NCI-H345 treated with DMSO at 0.1 percent for 48 hours (cell line): ENCODE results near the gene SH2D2A.
A peak's percentile ranks its signal among the peaks of the same experiment; 100 is the strongest.

Experiments
- DNase-seq: peaks from one replicate; lab custom pipeline; 2025; ENCODE audit not compliant: unreplicated experiment; lab: John Stamatoyannopoulos, UW

The SH2D2A gene

DNA sequence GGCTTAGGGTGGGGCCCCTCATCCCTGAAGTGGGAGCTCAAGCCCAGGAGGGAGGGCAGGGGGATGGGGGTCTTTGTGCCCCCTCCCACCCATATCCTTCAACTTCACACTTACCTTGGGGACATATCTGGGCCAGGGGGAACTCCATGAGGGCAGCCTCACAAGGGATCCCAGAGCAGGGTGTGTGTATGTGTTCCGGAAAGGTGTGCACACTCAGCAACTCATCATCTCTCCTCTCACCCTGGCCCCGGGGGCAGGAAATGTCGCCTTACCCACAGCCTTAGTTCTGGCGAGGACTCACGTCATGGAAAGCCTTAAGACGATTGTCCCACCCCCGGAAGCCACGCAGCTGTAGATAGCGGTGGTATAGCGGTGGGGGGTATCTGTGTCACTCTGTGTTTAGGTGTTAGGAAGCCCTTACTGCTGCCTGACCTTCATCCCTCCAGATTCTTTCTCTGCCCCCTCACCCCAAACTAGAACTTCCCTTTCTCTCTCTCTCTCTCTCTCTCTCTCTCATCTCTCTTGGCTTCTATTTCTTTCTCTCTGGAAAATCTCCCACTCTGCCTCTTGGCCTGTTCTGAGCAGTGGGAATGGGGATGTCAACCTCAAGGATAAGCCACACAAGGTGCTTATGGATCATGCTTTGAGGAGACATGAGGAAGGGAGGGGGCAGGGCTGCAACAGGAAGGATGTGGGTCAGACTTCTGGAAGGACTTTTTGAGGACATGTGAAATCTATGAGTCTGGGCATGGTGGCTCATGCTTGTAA is at the start of gene SH2D2A:
SH2D2A (minus strand) TSS at position 288 of the 768 bp plus-strand sequence; CDS start at position 148, 140 bp downstream.
- no peak for DNase-seq

DNA sequence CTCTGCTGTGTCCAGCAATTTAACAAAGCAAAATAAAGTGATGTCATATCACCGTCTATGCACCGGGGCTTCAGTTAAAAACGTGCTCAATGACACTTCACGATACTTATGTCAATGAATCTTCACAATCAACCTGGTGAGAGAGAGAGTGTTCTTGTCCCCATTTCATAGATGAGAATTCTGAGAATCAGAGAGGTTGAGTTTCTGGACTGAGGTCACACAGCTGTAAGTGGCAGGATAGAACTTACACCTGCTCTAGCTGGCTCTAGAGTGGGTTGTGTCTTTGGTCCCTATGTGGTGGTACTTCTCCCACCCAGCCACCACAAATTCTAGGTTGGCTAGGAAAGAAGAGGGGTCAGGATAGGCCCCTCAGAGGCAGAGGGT is 49.2 kb upstream of the SH2D2A start:
- DNase-seq, result no peak

DNA sequence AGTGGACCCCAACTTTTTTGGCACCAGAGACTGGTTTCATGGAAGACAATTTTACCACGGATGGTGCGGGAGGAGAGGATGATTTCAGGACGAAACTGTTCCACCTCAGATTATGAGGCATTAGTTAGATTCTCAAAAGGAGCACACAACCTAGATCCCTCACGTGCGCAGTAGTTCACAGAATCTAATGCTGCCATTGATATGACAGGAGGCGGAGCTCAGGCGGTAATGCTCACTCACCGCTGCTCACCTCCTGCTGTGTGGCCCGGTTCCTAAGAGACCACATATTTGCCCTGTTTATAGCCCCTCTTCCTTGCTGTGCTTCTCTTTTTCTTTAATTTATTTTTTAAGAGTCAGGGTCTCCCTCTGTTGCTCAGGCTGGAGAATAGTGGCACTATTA is 48.6 kb upstream of the SH2D2A start:
- DNase-seq, result no peak

DNA sequence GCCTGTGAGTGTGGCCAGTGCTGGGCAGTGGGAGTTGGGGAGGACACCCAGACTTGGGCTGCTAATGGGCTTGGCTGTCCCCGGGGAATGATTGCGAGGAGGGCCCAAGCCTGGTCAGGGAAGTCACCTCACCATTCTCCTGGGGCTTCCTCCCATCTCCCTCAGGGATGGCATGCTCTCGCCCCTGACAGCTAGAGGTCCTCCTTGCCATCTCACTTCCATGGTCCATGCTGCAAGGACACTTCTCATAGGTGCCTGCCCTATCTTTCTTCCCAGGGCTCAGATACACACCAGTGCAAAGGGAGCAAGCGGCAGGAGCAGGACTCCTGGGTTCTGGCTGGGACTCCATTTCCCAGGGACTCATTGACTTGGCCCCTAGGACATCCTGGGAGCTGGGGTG is 48.1 kb upstream of the SH2D2A start:
- no peak for DNase-seq

DNA sequence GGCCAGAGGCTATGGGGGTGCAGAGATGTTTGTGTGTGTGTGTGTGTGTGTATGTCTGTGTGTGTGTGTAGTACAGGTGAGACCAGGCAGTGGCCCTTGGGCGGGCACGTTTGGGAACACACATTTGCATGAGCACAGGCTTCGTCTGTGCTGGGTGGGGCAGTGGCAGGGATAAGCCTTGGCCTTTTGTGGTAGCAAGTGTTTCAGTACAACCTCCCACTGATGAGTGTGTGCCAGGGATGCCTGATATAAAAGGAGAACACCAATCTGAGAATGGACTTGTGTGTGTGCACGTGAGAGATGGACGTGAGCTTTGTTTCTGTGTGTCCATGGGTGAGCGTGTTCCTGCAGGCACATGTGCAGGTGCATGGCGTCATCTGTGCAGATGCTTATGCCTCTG is 47.0 kb upstream of the SH2D2A start:
- DNase-seq, result no peak

DNA sequence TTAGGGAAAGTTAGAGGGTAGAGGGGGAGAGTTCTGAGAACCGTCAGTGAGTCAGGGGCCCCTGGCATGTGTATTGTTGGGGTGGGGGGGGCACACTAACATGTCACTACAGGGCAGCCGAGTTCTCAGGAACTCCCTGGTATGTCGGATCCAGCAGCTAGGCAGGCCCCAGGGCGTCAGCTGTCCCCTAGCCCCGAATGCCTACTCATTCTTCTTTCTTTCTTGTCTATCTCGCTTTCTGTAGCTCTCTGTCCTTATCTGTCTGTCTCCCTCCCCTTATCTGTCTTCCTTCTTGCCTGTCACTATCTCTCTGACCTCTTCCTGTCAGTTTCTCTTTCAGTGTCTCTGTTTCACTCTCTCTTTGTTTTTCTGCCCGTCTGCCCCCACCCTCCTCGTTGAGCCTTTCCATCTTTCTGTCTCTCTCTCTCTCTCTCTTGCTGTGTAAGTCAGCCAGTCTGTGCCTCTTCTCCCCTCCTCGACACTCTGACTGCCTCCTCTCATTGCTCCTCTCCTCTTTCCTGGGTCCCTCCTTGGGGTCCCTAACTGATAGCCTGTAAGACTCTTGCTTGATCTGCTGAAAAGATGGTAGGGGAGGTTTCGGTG is 46.5 kb upstream of the SH2D2A start:
- DNase-seq, result no peak

DNA sequence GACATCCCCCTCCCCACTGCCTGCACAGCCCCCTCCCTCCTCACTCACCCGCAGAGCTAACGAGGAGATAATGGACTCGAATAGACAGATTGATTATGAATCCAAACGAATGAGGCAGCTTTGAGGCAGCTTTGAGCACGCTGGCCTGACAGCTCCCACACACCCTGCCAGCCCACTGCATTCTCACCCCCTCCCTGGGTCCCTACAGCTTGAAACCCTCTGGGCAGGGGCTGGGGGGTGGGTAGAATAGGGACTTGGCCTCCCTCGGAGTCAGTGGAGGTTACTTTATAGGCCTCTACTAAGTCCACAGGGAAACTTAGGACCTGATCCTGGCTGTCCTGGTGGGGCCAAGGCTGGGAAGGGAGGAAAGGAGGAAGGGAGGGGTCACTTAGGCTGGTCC is 45.9 kb upstream of the SH2D2A start:
- no peak for DNase-seq

DNA sequence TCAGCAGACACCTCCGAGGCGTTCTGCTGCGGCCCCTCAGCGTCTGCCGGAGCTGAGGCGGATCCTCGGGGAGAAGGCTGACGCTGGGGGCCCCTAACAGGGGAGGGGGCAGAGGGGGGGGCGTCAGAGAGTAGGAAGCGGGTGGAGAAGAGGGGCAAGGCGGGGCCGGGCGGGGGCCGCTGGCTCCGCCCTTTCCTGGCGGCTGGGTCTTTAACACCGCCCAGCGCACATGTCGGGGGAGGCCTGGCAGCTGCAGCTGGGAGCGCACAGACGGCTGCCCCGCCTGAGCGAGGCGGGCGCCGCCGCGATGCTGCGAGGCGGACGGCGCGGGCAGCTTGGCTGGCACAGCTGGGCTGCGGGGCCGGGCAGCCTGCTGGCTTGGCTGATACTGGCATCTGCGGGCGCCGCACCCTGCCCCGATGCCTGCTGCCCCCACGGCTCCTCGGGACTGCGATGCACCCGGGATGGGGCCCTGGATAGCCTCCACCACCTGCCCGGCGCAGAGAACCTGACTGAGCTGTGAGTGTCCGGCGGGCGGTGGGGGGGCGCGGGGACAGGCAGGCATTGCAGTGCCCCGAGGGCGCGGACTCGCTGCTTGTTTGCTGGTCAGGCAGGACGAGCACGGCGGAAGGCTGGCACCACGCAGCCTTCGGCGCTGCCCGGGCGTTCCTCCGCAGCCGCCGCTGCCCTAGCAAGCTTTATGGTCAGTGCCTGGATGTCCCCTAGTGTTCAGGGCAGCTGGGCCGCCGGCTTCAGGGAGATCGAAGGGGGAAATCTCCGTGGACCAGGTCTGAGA is 44.2 kb upstream of the SH2D2A start, which contains the start of gene NTRK1:
NTRK1 (plus strand) TSS at position 238 of the 796 bp plus-strand sequence; CDS start at position 308, 70 bp downstream.
- peak; percentile 24 for DNase-seq

DNA sequence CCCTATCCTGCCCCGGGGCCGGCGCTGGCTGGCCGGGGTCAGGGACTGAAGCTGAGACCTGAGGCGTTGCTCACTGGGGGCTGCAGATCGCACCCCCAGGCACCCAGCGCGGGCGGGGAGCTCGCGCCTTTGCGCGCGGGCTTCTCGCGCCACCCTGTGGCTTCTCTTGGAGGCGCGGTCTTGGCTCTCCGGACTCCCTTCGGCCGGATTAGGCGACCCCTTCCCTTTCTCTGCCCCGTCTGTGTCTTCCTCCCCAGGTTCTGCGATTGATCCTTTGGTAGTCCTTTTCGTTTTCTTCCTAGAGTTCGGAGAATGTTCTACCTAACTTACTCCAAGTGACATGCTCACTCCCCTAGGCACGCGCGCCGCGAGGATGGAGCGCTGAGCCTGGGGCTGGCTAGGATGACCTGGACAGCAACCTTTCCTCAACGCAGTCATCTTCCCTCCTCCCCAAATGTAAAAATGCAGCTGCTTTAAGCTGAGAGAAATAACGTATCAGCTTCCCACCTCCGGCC is 43.5 kb upstream of the SH2D2A start:
- DNase-seq, result no peak

DNA sequence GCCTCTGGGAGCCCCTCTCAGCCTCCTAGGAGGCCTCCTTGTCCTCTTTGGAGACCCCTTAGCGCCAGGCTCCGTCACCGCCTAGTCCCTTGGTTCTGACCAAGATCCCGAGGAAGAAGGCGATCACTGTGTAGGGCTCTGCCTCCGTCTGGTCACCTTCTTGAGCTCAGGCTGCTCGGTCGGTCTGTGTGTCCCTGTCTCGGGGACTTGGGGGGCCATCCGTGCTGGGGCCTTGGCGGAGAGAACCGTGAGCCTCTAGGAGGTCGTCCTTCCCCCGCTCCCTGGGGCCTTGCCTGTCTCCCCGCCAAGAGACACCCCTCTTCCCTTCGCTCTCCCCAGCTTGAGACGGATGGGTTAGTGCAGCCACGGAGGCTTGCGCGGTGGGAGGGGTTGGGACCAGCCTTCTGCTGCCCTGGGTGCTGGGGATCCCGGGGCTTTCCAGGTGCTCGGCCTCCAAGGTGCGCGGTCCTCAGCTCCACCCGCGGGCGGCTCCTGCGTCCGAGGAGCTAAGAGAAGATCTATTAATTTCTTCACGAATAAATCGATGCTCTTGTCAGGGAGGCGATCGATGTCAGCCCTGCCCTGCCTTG is 43.0 kb upstream of the SH2D2A start:
- no peak for DNase-seq

DNA sequence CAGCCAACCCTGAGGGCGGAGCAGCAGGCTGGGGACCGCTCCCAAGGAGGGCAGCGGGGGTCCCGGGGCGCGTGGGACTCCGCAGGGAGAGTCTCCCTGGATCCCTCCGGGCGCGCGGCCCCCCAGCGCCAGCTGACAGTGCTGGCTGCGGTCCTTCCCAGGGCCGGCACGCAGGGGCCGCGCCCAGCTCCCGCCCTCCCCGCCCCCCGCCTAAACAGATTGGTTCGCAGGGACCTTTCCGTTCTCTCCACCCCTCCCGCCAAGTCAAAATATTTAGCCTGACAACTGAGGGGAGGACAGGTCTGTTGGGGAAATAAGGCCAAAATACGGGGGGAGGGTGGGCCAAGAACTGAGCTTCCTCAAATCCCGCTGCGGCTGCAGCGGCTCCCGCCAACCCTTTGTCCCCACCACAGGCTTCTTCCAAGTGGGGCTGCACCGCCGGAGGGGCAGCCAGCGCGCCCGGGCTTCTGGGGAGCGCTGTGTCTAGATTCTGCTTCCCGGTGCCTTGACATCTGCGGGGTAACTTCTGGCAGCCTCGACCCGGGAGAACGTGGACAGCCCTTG is 42.4 kb upstream of the SH2D2A start, which contains the start of gene INSRR:
INSRR (minus strand) TSS at position 159 of the 564 bp plus-strand sequence. CDS start 496 bp downstream, outside the sequence.
- no peak for DNase-seq

DNA sequence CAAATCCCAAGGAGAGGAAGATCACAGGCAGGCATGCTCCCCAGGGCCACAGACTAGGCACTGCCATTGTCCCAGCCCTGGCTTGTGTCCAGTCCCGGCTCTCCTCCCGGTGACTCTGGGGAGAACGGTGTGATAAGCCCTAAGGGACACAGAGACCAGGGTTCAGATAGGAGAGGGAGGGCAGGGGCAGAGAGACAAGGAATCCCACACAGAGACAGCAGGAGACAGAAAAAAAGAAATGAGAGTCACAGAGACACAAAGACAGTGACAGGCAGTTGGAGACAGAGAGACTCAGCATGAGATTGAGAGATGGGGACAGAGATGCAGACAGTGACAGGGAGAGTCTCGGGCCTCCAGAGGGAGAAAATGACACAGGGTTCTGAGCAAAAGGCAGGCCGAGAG is 41.9 kb upstream of the SH2D2A start:
- DNase-seq, result no peak

DNA sequence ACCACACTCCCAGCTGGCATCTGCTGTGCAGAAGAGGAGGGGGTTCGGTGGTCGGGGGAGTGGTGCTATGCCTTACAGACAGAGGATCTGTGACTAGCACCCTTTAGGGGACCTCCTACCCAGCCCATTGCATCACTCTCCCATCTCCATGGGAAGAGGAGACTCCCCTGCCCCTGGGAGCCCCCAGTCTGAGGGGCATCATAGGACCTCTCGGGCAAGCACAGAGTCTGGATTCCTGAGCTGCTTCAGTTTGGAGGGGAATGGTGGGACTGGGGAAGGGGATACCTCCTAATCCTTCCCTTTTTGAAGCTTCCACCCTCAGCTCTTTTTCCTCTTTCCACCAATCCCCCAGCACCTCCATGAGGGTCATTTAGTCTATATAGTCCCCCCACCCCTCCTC is 40.9 kb upstream of the SH2D2A start:
- DNase-seq, result no peak

DNA sequence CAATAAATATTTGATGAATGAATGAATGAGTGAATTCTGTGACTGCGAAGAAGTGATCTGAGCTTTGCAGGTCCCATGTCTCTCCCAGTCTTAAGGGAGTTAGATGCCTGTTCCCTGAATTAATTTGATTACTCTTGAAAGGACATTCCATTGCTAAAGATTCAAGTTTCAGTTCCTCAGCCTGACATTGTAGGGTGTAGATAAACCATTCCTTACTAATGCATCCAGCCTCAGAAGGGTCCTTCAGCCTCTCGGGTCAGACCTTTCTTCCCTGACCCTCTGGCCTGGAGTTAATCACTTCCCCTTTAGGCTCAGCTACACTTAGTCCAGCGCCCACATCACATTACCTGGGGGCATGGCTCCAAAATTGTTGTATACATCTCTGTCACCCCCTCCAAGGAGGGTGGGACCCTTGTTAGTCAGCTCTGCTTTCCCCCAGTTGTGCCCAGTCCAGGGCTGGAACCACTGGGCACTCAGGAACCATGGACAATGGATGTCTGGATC is 39.7 kb upstream of the SH2D2A start:
- DNase-seq, result no peak

DNA sequence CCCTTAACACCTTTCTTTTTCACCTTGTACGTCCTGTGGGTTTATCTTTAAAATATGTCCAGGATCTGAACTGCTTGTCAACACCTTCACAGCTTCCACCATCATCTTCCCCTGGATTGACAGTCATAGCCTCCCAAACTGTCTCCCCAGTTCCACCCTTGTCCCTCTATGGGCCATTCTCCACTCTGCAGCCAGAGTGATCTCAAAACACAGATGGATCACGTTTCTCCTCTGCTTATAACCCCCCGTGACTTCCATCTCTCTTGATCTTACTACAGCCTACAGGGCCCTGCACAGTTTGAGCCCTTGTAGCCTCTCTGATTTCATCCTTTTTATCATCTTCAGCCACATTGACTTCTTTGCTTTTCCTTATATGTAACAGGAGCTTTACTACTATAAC is 38.0 kb upstream of the SH2D2A start:
- no peak for DNase-seq

DNA sequence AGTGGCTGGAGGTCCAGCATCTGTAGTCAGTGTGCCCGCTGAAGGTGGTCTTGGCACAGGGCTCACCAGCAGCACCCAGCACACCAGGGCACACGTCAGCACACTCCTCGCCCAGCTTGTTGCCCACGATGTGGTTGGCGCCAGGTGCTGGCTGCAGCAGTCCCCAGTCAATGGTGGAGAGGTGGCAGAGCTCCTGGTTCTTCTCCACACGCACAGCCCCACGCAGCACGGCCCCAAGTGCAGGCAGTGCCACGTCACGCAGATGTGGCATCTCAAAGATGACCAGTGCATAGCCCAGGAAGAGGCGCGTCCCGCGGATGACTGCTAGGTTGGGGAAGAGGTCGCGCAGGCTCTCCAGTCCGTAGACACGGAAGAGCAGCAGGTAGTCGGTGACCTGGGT is 37.1 kb upstream of the SH2D2A start:
- no peak for DNase-seq

DNA sequence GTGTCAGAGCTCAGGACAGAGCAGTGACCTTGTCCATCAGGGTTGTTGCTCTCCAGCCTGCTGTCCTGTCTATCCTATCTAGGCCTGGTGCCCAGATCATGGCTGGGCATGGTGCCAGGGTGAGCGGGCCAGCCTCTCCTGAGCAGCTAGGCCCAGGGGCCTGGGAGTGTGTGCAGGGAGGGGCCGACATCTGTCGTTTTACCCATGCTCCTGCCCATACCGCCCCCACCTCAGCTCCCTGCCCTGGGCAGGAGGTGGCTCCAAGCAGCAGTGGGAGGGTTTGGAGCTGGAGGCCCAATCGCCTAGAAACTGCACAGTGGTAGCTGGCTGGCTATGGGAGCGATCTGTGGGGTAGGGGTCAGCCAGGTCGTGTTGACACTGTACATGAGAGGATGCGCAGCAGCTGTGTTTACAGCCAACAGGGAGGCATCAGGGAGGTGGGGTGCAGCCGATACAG is 35.8 kb upstream of the SH2D2A start:
- DNase-seq, result peak; percentile 60

DNA sequence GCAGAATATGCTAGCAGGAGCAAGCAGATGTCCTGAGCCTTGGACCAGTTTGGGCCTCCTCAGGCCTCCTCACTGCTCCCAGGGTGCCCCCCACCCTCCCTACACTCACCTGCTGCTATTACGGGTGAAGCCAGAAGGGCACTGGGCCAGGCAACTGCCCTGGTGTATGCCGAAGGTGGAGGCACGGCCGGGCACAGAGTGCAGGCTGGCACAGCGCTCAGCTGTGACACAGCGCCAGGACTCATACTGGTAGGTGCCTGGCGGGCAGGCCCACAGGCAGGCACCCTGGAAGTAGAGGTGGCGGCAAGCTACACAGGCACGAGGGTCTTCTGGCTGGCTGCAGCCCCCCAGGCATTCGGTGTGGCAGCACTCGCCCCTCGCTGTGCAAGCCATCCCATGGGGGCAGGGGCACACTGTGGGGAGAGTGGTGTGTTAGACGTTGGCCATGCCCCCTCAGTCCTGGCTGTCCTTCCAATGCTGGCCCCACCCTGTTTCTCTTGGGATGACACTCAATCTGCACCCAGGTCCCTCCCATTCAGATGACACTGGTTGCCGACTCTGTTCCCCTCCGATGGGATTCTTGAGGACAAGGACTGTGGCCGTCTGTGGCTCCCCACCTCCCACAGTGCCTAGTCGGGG is 35.2 kb upstream of the SH2D2A start:
- DNase-seq, result no peak

DNA sequence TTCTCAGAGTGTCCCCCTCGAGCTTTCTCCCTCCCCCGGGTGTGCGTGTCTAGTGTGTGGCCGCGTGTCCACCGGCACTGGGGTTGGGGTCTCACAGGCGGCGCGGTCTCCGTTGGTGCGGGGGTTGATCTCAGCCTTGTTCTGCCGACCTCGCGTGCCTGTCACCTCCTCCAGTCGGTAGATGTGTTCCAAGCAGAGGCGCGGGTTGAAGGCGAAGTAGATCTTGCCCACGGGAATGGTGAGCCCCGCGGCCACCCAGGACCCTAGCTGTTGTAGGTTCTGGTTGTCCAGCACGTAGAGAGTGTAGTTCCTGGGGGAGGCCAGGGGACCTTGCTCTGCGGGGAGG is 32.5 kb upstream of the SH2D2A start:
- no peak for DNase-seq

DNA sequence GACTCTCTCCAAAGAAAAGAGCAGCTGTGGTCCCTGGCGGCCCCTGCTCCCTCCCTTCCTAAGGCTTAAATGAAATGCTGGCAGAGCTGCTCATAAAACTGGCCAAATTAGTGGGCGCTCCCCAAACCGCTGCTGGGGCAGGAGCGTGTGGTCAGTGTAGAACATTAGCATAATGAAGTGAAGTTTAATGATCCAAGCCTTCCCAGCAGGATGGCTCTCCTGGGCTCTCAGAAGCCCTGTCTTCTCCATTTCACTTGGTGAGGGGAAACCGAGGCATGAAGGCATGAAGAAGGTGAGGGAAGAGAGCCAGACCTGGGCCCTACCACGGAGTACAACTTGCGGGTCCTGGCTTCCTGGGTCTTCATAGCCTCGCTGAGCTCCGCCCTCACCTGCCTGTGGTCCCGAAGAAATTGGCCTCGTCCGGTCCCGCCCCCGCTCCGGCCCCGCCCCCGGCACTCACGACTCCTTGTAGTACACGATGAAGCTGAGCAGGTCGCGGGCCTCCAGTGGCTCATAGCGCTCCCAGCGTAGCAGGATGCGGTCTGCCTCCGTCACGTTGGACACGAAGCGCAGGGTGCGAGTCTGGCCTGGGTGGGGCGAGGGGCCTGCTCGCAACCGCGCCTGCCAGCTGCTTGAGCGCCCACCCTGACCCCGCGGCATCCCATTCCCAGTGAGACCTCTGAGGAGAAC is 32.0 kb upstream of the SH2D2A start:
- DNase-seq, result no peak
